Measurements from ENCODE around the gene FAM120A.

FAM120A gene

DNA sequence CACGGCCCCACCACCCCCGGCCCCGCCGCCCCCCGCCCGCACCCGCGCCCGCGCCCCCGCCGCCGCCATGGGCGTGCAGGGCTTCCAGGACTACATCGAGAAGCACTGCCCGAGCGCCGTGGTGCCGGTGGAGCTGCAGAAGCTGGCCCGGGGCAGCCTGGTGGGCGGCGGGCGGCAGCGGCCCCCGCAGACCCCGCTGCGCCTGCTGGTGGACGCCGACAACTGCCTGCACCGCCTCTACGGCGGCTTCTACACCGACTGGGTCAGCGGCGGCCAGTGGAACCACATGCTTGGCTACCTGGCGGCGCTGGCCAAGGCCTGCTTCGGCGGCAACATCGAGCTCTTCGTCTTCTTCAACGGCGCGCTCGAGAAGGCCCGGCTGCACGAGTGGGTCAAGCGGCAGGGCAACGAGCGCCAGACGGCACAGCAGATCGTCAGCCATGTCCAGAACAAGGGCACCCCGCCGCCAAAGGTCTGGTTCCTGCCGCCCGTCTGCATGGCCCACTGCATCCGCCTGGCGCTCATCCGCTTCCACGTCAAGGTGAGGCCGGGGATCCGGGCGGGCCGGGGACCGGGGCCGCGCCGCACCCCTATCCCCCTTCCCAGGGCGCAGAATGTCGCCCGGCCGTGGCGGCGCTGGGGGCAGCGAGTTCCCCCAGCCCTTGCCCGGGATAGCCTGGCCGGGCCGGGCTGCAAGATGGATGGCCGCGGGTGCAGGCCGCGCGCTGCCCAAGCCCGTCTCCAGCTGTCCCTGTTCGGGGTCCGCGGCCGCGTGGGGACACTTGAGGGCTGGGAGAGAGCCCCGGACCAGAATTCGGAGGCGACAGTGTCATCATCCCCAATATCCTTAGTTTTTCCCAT lies 594 bp downstream of the FAM120A start:
- DNase-seq = peak; percentile 39

DNA sequence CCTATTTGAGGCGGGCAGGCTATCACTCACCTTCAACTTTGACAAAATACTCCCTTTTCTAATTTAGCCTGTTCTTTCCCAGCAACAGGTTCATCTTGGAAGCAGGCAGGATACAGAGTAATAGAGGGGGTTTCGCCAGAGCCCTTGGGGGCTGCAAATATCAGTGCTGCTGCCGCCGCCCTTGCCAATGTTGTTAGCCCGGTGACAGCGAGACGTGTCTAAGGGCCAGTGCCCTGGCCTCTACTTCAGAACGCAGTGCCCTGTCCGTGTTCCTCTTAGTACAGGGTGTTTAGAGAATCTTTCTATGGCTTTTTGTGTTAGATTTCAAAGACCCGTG lies 1.2 kb downstream of the FAM120A start:
- peak; percentile 14 for DNase-seq

DNA sequence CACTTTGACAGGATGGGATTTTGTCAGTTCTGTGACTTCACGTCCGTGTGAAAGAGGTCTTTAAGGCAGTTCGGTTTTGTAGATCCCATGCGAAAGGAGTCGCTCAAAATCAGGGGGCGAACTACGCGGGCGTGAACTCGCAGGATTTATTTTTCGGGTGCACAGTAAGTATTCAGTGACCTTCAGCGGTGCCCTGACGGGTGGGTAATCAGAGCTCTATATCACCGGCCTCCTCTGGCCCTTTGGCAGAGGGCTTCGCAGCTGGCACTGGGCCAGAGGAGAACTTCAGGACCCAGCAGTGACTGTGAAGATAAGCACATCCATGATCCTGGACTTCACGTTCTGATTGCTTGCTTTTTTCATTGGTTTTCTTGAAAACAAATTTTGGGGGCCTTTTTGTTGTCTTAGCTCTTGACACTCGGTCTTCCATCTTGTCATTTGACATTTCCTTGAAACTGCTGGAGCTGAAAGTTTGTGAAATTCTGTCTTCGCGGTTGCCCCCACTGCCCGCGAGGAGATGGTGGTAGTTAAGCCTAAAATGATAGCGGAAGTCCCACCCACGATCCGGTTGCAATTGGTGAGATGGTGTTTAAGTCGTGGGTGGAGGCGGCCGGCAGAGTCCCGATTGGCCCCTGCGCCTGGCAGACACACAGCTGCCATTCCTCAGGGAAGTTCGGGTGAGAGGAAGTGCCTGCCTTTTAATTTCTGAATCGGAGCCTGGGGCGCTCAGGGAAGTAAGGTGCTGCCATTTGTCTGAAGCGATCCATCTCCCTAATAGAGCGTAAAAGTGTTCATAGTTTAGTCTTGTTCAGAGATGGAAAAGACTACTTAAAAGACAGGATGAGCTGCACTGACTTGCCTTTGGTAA lies 1.8 kb downstream of the FAM120A start, which contains the start of gene FAM120AOS:
Gene FAM120AOS (minus strand): TSS at position 535 of the 868 bp plus-strand sequence. CDS start 872 bp downstream, outside the sequence.
- DNase-seq = peak; percentile 79

DNA sequence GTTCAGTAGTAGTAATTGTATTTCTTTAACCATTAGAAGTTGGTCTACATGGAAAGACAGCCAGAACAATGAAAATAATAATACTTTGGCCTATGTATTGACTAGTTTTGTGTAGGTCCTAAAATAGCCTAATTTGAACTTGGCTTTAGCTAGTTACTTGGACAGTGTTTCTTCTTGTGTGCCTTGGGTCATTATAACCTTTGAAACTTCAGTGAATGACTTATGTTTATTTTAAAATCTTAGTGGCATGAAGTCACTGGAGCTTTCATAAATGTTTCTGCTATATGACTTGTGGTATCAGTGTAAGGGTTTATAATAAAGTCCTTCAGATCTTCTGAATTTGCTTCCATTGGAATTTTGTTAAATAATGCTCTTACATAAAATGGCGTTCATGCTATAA lies 4.5 kb downstream of the FAM120A start:
- no peak for DNase-seq

GRCh38 chr9:93456504-93456903 lies 5.0 kb downstream of the FAM120A start:
- DNase-seq = no peak

GRCh38 chr9:93457006-93457405 lies 5.5 kb downstream of the FAM120A start:
- DNase-seq = no peak

- no peak for DNase-seq
These were observed 7.2 kb downstream of the FAM120A start for GRCh38 chr9:93458712-93459111.

DNA sequence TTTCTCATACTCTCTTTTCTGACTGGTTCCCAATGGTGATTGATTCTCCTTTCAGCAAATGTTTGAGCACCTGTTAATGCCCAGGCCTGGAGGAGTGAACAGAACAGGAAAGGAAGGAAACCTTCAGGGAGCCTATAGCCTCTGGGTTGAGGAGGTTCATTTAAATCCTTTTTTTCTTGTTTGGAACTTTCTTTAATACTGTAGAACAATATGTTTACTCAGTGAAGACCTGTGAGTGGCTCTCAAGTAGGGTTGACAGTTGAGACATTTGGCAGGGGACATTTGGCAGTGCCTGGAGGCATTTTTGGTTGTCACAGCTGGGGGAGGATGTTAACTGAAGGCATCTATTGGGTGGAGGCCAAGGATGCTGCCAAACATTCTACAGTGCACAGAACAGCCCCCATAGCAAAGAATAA lies 8.0 kb downstream of the FAM120A start:
- no peak for DNase-seq

DNA sequence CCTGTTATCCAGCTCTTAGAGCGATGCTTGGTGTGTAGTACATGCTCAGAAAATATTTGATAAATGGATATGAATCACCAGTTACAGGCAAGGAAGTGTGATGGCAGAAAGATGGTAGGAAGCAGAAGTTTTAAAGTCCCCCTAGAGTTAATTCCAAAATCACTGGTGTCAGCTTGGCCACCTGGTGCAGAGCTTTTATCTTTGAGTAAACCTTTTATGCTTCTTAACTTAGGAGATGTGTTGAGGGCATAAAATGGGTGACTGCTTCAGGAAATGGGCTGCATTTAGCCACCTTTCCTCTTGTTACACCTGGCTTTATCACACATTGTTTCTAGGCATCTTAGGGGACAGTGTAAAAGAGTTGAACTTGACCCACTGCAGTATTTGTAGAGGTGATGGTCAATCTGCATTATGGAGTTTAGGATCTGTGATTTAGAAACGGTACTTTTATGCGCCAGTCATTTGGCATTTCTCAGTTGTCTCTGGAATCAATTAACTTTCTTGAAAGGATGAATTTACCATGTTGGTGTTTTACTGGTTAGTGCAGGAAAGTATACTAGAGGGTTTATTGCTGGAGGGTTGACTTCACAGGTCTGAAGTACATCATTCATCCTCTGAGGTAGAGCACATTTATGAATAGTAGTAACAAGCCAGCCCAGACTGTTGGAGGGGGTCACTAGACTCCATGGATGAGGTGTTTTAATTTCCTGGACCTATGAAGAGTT lies 9.4 kb downstream of the FAM120A start:
- no peak for DNase-seq

DNA sequence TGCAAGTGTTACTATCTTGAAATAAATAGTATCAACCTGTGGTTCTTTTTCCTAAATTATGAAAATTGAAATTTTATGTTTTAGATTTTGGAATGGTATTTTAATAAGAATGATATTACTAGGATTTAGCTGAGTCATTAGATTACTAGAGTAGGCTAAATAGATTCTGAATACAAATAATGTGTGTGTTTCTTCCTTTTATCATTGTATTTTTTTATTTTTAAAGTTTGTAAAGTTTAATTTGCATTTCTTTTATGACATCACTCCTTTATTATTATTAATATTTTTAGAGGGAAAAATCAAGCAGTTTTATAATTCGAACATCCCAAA lies 9.9 kb downstream of the FAM120A start:
- DNase-seq = no peak

DNA sequence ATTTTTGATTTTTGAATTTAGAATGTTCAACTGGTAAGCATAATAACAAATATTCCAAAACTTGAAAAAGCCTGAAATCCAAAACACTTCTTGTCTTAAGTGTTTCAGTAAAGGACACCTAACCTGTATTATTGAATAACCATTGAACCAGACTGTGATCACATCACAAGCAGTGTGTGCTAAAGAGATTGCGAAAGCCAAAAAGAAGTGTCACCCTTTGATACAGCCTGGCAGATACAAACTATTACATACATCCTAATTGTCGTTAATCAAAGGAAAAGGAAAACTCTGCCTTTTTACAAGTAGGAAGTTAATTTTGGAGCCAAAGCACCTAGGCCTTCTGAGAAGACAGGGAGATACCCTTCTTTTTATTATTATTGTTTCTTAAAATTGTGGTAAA lies 10.3 kb downstream of the FAM120A start:
- DNase-seq = no peak

DNA sequence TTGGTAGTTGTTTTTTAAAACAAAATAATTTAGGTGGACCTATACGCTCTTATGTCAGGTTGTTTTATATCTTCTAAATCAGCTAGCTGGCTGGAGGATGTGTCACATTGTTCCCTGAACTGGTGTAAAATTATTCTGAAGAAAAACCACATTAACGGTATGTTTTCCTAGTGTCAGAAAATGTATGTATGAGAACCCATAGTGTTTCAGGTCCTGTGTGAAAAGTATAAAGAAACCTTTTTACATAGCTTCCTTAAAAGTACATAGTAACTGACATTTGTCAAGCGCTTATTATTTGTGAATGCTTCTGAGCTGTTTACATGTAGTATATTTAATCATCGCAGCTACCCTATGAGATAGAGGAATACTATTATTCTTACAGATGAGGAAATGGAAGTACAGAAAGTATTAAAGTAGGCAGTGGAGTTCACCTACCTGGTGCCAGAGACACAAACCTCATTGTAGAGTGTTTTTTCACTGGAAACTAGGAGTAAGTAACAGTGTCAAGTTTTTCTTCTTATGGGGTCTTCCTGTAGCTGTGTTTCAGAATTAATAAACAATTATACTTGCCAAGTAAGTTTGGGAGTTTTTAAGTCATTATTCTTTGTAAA lies 12.3 kb downstream of the FAM120A start:
- DNase-seq = no peak

DNA sequence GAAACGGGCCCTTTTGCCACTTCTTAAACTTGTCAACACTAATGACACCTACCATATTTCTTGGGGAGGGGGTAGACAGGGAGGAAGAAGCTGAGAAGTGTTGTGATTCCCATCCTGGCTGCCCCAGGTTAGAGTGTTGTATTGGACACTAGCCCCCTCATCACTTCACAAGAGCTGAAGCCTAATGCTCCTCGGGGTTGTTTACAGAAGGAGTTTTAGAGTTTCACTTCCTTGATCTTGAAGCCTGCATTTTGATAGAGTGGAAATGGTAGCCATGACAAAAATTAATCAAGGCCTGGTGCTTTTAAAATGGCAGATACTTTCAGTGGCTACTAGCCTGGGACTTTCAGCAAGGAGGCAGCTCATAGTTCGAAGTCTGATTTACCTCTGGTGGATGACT lies 12.9 kb downstream of the FAM120A start:
- DNase-seq = no peak

GRCh38 chr9:93464876-93465275 lies 13.4 kb downstream of the FAM120A start:
- DNase-seq = no peak

DNA sequence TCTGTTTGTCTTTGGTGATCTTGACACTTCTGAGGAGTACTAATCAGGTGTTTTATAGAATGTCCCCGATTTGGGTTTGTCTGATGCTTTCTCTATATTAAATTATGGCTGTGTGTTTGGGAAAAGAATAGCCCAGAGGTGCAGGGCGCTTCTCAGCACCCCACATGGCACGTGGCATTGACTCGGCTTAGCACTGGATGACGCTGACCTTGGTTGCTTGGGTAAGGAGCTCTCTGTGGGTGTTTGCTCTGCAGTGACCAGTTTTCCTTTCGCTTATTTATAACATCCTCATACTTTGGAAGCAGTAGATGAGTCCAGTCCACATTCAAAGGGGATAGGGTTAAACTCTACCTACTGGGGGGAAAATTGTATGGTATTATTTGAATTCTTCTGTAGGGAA lies 14.4 kb downstream of the FAM120A start:
- no peak for DNase-seq

GRCh38 chr9:93466416-93467061 lies 15.1 kb downstream of the FAM120A start:
- DNase-seq = no peak

DNA sequence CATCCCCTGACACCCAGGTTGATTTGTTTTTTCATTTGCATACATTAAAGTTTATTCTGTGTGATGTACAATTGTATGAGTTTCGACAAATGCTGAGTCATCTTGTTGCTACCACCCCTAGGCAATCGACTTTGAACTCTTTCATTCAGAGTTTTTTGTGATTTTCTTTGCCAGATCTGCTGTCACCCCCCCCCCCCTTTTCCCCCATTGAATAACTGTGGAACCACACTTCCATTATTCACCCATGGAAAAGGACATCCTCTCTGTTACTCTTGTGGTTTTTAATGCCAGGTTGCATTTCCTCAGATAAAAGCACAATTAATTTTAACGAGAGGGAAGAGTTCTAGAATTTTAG lies 15.6 kb downstream of the FAM120A start:
- DNase-seq = no peak

- DNase-seq = no peak
These were observed 16.0 kb downstream of the FAM120A start for GRCh38 chr9:93467462-93467861.

DNA sequence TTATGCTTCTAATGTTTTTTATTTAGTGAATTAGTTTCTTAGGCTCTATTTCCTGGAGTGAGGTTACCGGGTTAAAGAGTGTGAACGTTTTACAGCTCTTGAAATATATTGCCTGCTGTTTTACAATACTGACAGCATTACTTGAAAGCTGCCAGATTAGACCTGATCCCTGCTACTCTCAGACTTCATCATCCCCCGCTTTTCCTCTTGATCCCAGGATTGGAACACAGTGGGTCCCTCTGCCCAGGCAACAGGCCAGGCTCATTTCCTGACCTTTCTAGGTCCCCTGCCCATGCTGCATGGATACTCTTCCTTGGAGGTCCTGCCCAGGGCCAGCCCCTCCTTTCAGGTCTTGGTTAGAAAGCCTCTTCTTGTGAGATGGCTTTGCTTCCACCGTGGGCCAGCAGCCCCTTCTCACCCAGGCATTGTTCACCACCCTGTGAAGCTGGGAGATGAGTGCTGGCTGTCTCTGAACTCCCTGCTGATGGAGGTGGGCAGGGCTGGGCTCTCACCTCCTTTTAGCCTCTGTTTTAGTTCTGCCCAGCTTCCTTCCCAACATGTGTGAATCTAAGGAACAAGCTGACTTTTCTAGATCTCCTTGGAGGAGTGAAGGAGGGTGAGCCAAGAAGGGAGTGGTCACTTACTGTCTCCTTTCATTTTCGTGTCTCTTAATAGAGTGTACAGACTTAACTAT lies 17.4 kb downstream of the FAM120A start:
- DNase-seq = no peak

- no peak for DNase-seq
These were observed 18.9 kb downstream of the FAM120A start for GRCh38 chr9:93470391-93470790.

DNA sequence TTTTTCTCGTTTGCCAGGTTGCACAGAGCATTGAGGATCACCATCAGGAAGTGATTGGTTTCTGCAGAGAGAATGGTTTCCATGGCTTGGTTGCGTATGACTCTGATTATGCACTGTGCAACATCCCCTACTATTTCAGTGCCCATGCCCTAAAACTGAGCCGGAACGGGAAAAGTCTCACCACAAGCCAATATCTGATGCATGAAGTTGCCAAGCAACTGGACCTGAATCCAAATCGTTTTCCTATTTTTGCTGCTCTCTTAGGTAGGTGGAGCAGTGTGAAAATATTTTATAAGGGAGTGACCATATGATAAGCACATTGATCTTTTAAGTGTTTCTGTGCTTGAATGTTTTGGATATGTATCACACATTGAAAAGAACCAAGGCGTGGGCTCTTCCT lies 19.6 kb downstream of the FAM120A start:
- no peak for DNase-seq

- no peak for DNase-seq
These were observed 21.9 kb downstream of the FAM120A start for GRCh38 chr9:93473411-93473810.

All from activated gamma-delta T cell treated with Interleukin-2 at 50 U/mL for 16 hours (primary cell).